Measurements from ENCODE around the gene AUP1. TPM values are rescaled to one million over a fixed set of nuclear protein-coding genes. Genes with fewer than 3 reads are reported as not detected.

Gene AUP1
- total and polyA plus RNA-seq, 2 of the 4 experiments (the other 2 are of a cell fraction) = 47.5 to 100.0 TPM

- TF ChIP-seq MXI1 (IDR thresholded peaks at IDR 0.05; ENCODE audit: borderline replicate concordance, low read depth, low read length) = no peak
- TF ChIP-seq SMC3 (IDR thresholded peaks at IDR 0.05; ENCODE audit: low read depth, low read length) = no peak
- no peak for TF ChIP-seq MAZ (IDR thresholded peaks at IDR 0.05; ENCODE audit: borderline replicate concordance, low read depth, low read length)
- no peak for TF ChIP-seq USF2 (IDR thresholded peaks at IDR 0.05; ENCODE audit: low read depth, low read length)
- TF ChIP-seq CHD1 (IDR thresholded peaks at IDR 0.05; ENCODE audit: low read depth, low read length) = no peak
Measured at GRCh38 chr2:74505448-74506246, 23.9 kb downstream of the AUP1 start (continued).

All from IMR-90 (cell line).